ENCODE results near the gene SNED1. TPM values are rescaled to one million over a fixed set of nuclear protein-coding genes. Genes with fewer than 3 reads are reported as not detected.

The SNED1 gene
- total RNA-seq, 2 donors from 2014 or later: 0.34 to 7.1 TPM

GRCh38 chr2:241122376-241123002, 124.1 kb downstream of the SNED1 start:
- Mint-ChIP-seq H3K9me3 (peaks cover 0 to 4% of the 10 kb centered on the region in 2 donors), H3K36me3 (peaks cover 8 to 18% of the 10 kb centered on the region in 2 donors), H3K27ac (no peak overlapping the region)
- no peak for ATAC-seq
- DNase-seq (ENCODE audit: low spot score in 2 of 2): no peak

DNA sequence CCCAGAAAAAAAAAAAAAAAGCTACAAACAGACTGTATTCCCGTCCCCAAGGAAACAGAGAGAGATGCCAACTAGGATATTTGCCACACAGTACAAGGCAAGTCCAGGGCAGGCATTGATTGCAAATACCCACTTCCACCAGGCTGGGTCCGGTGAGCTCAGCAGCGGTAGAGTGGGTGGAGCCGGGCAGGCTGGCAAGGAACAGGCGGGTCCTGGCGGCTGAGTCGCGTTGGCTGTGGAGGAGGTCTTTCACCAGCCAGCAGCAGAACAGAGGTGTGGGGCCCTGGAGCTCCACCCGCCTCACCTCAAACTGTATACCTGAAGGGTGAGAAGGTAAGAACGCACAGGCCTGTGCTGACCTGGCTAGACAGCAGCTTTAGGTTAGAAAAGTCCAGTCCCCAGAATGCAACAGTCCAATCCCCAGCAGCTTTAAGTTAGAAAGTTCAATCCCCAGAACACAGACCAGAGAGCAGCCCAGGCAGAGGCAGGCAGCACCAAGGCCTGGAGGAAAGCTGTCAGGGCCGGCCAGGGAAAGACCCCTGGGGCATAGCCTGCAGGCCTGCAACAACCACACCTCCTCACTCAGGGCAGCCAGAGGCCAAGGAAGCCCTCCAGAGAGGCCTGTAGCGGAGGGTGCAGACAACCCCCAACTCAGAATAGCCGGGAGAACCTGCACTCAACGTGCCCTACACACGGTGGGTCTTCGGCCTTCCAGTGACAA, 125.6 kb downstream of the SNED1 start:
- Mint-ChIP-seq H3K27ac (peak overlapping the region in 1 of 2 donors; percentile 53), H3K9me3 (peaks cover 0 to 4% of the 10 kb centered on the region in 2 donors), H3K36me3 (peaks cover 8 to 32% of the 10 kb centered on the region in 2 donors)
- no peak for ATAC-seq
- DNase-seq (ENCODE audit: low spot score in 2 of 2): no peak

DNA sequence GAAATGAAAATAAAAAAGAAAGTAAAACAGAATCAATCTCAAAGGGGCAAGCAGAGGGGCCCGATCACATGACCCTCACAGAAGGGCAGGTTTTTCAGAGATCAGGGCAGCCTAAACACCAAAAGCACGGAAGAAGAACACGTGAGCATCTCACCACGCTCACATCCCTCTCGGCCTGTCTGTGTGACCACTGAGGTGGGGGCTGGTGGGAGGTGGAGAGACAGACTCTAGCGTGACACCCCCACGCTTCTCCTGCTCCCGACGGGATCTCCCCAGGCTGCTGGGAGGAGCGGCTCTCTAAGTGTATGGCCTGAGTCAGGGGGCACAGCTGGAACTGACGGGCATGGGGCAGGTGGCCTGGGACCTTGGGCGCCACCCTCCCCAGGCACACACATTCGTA, 127.2 kb downstream of the SNED1 start:
- H3K27ac Mint-ChIP-seq: peak overlapping the region in 1 of 2 donors; percentile 91
- ATAC-seq (no peak), DNase-seq (ENCODE audit: low spot score in 2 of 2) (no peak)
- H3K36me3 Mint-ChIP-seq: peaks cover 13 to 31% of the 10 kb centered on the region in 2 donors
- peaks cover 0 to 4% of the 10 kb centered on the region in 2 donors for H3K9me3 Mint-ChIP-seq

- ATAC-seq: no peak
- H3K36me3 Mint-ChIP-seq: peaks cover 10 to 27% of the 10 kb centered on the region in 2 donors
Measured at GRCh38 chr2:241126201-241126611, 127.8 kb downstream of the SNED1 start.

GRCh38 chr2:241126771-241127202, 128.4 kb downstream of the SNED1 start:
- H3K27ac Mint-ChIP-seq: peak overlapping the region; percentile 14 to 92

More at GRCh38 chr2:241126201-241126611, 127.8 kb downstream of the SNED1 start:
- Mint-ChIP-seq H3K27ac (peak overlapping the region in 1 of 2 donors; percentile 14), H3K9me3 (no peaks in the 10 kb centered on the region)
- DNase-seq (ENCODE audit: low spot score in 2 of 2): no peak

GRCh38 chr2:241128266-241128665, 129.8 kb downstream of the SNED1 start:
- ATAC-seq (peak in 1 of 2 donors; percentile 3), DNase-seq (ENCODE audit: low spot score in 2 of 2) (no peak)
- H3K9me3 Mint-ChIP-seq: no peaks in the 10 kb centered on the region
- peak overlapping the region; percentile 92 to 98 for H3K27ac Mint-ChIP-seq
- peaks cover 17 to 36% of the 10 kb centered on the region in 2 donors for H3K36me3 Mint-ChIP-seq

More at GRCh38 chr2:241126771-241127202, 128.4 kb downstream of the SNED1 start:
- H3K36me3 Mint-ChIP-seq: peaks cover 8 to 25% of the 10 kb centered on the region in 2 donors
- H3K9me3 Mint-ChIP-seq: no peaks in the 10 kb centered on the region
- DNase-seq (ENCODE audit: low spot score in 2 of 2) (no peak), ATAC-seq (no peak)

GRCh38 chr2:241129086-241129871, 130.9 kb downstream of the SNED1 start:
- H3K9me3 Mint-ChIP-seq: no peaks in the 10 kb centered on the region
- DNase-seq (ENCODE audit: low spot score in 2 of 2) (no peak), ATAC-seq (no peak)
- H3K36me3 Mint-ChIP-seq: peaks cover 18 to 37% of the 10 kb centered on the region in 2 donors
- peak overlapping the region; percentile 92 to 98 for H3K27ac Mint-ChIP-seq

DNA sequence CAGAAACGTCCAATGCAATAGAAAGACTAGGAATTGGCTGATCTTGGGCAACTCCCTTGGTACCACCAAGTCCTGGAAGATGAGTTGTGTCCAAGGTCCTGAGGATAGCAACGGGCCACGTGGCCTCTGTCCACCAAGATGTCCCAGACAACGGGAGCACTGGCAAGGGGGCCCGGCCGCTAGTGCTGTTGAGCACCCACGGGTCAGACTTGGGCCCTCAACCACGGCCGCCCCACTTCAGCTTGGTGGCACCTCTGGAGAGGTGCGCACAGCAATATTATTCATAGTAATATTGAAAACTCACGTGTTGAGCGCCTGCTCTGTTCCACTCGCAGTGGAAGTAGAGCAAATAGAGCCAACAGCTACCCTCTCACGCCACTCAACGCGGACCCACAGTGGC, 131.9 kb downstream of the SNED1 start:
- Mint-ChIP-seq H3K36me3 (peaks cover 18 to 37% of the 10 kb centered on the region in 2 donors), H3K27ac (peak overlapping the region in 1 of 2 donors; percentile 14), H3K9me3 (no peaks in the 10 kb centered on the region)
- ATAC-seq (no peak), DNase-seq (ENCODE audit: low spot score in 2 of 2) (no peak)

- ATAC-seq (no peak), DNase-seq (ENCODE audit: low spot score in 2 of 2) (no peak)
- H3K36me3 Mint-ChIP-seq: peaks cover 18 to 37% of the 10 kb centered on the region in 2 donors
- H3K9me3 Mint-ChIP-seq: no peaks in the 10 kb centered on the region
- no peak overlapping the region for H3K27ac Mint-ChIP-seq
Measured at GRCh38 chr2:241131531-241131930, 133.1 kb downstream of the SNED1 start.

GRCh38 chr2:241132538-241133435, 134.4 kb downstream of the SNED1 start:
- Mint-ChIP-seq H3K27ac (no peak overlapping the region), H3K36me3 (peaks cover 18 to 31% of the 10 kb centered on the region in 2 donors), H3K9me3 (no peaks in the 10 kb centered on the region)
- no peak for ATAC-seq
- no peak for DNase-seq (ENCODE audit: low spot score in 2 of 2)

DNA sequence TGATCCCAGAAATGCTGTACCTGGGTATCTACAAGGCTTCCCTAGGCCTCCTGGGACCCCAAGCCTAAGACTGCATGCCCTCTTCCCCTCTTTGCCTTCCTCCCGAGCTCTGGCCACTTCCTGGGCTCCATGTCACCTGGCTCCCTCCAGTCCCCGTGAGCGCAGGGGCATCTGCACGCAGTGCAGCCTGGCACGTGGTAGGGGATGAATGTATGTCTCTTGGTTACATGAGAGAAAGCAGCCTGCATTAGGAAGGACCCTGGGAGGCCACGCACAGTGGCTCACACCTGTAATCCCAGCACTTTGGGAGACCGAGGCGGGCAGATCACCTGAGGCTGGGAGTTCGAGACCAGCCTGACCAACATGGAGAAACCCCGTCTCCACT, 135.0 kb downstream of the SNED1 start:
- DNase-seq (ENCODE audit: low spot score in 2 of 2) (no peak), ATAC-seq (no peak)
- Mint-ChIP-seq H3K27ac (no peak overlapping the region), H3K36me3 (peaks cover 18 to 25% of the 10 kb centered on the region in 2 donors), H3K9me3 (no peaks in the 10 kb centered on the region)

DNA sequence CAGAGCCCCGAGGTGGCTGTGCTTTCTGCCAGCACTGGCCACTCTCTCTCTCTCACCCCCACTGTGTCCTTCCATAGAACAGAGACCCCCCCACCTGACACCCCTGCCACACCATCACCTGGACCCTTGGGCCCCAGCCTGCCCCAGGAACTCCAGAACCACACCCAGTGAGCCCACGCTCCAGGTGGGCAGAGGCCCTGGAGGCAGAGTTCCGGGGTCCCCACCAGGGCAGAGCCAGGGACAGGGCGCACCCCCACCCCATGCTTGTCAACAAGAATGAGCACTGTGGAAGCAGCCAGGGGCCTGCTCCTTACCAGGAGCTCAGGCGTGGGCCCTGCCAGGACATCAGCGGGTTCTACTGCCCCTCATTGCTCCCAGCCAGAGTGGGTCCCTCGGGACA, 136.3 kb downstream of the SNED1 start:
- DNase-seq (ENCODE audit: low spot score in 2 of 2): no peak
- Mint-ChIP-seq H3K36me3 (peaks cover 16 to 18% of the 10 kb centered on the region in 2 donors), H3K9me3 (no peaks in the 10 kb centered on the region), H3K27ac (no peak overlapping the region)
- no peak for ATAC-seq

DNA sequence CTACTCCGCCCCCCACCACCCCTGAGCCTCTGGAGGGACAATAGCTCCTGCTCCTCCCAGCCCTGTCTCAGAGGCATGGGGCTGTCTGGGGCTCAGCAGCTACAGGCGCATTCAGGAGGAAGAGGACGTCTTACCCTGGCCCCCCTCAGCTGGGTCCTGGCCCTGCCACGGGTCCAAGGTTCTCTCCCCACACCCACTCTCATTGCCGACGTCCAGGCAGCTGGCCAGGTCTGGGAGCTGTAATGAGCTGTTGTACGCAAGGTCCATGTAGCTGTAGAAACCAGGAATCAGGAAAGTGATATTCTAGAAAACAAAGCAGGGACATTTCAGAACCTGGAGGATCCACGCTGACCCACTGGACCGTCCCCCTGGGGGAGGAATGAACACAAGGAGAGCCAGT, 137.3 kb downstream of the SNED1 start:
- no peaks in the 10 kb centered on the region for H3K9me3 Mint-ChIP-seq
- ATAC-seq: no peak
- H3K36me3 Mint-ChIP-seq: peaks cover 17% of the 10 kb centered on the region in 2 donors
- no peak overlapping the region for H3K27ac Mint-ChIP-seq
- DNase-seq (ENCODE audit: low spot score in 2 of 2): no peak

- Mint-ChIP-seq H3K27ac (no peak overlapping the region), H3K9me3 (no peaks in the 10 kb centered on the region), H3K36me3 (peaks cover 16 to 17% of the 10 kb centered on the region in 2 donors)
- ATAC-seq: no peak
- DNase-seq (ENCODE audit: low spot score in 2 of 2): no peak
Measured at GRCh38 chr2:241136191-241136590, 137.8 kb downstream of the SNED1 start.

DNA sequence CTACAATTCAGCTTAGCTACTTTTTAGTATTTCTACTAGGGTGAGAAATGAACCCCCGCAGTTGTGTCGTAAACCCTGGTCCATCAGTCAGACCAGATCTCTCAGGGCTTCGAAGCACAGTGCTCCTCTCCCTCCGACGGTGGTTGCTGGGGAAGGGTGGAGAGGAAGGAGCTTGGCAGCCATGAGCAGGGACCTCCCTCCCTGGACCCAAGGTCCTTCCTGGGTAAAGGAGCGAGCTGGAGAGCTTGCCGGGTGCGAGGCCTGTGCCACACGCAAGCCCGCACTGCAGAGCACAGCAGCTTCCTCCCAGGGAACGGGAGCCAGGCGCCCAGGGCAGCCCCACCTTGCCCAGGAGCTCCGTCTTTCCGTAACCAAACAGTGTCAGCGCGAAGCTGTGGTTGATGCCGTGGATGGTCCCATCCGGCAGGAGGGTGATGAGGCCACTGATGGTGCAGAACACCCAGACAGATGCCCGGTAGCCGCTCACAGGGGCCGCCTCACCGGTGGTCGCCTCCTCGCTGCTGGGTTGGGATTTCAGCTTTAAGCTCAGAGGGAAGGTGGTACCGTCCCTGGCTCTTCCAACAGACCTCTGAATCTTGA, 138.3 kb downstream of the SNED1 start:
- no peak overlapping the region for H3K27ac Mint-ChIP-seq
- H3K36me3 Mint-ChIP-seq: peaks cover 16 to 17% of the 10 kb centered on the region in 2 donors
- no peaks in the 10 kb centered on the region for H3K9me3 Mint-ChIP-seq
- DNase-seq (ENCODE audit: low spot score in 2 of 2) (no peak), ATAC-seq (no peak)

Measured in activated naive CD4-positive, alpha-beta T cell treated with anti-CD3 and anti-CD28 coated beads, Interleukin-2, amount 50 U/mL, for 72 hours (primary cell).